ENCODE results near the gene PDGFB.

PDGFB gene

DNA sequence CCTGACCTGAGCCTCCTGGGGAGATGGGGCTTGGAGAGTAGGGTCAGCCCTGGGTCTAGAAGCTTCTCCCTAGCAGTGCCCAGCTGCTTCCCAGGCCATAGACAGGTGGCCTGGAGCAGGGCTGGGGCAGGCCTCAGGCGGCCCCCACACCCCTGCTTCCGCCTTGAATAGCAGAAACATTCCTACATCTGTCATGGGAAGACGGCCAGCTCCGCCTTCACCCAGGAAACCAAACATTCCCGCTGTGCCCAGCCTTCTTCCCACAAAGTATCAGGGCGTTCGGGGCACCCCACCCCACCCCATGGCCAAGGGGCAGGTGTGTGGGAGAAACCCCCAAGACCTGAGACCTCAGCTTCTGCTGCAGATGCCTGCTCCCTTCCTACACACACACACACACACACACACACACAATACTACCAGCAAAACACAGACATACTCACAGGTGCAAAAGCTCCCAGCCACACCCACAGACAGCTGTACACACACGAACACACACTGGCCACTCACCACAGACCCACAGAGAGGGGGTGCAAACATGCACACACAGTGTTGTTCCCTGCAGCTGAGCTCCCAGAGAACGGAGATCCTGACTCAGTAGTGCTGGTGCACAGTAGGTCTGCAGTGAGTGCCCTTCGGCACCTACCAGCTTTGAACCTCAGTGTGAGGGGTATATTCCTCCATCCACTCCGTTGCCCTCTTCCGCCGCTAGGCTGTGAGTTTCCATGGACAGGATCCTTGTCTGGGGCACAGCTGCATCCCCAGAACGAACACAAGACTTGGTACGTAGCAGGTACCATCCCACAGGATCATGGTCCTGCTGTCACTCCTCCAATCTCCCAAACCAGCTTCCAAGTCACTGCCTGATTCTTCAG is 37.4 kb downstream of the PDGFB start:
- no peak for DNase-seq (ENCODE audit: low read depth in 2 of 2)

- no peak for DNase-seq (ENCODE audit: low read depth in 2 of 2)
Observed at GRCh38 chr22:39206491-39206890, 38.3 kb downstream of the PDGFB start.

DNA sequence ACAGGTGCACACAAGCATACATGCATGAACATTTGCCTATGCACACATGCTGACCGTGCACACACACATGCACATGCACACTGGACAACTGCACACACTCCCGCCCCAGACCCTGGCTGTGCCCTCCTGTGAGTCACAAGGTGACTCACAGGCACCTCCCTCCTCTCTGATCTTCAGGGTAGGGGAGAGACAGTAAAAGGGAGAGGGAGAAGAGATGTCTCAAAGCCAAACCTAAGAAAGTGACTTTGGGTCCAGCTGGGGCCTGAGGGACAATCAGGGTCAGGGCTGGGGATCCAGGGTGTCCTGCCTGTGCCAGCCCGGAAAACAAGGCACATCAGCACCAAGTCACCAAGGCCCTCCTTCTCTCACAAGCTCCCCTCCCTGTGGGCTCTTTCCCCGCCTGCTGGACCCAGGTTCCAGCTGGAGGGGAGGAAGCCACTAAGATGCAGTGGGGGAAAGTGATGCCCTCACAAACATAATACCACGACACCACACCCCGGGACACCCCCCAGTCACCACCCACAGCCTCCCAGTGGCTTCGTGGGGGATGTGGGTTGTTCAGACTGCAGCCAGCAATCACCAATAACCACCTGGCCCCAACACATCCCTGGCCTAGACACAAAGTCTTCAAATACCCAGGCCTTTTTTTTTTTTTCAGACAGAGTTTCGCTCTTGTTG is 39.3 kb downstream of the PDGFB start:
- DNase-seq (ENCODE audit: low read depth in 2 of 2), result no peak

DNA sequence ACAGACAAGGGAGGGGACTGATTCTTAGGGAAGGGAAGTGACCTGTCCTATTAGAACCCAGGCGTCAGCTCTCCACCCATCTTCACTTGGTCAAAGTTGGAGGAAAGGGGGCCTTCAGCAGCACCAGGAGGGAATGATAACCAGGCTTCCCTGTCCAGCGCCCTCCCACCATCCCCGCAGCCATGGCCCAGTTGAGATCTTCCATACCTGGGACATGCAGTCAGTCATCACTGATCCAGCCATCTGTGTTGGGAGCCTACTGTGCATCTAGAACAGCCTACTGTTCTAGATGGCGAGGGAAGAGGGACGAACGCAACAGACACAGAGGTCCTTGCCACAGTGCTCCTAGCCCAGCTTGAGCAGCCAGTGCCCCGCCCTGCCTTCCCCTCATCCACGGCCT is 40.6 kb downstream of the PDGFB start:
- no peak for DNase-seq (ENCODE audit: low read depth in 2 of 2)

DNA sequence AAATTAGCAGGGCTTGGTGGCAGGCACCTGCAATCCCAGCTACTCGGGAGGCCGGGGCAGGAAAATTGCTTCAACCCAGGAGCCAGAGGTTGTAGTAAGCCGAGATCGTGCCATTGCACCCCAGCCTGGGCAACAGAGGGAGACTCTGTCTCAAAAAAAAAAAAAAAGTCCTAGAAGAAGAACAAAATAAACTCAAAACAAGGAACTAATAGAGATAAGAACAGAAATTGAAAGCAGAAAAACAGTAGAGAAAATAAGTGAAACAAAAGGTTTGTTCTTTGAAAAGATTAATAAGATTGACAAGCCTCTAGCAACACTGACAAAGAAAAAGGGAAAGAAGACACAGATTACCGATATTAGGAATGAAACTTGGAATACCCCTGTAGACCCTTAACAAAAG is 47.2 kb downstream of the PDGFB start:
- DNase-seq (ENCODE audit: low read depth in 2 of 2), result no peak

DNA sequence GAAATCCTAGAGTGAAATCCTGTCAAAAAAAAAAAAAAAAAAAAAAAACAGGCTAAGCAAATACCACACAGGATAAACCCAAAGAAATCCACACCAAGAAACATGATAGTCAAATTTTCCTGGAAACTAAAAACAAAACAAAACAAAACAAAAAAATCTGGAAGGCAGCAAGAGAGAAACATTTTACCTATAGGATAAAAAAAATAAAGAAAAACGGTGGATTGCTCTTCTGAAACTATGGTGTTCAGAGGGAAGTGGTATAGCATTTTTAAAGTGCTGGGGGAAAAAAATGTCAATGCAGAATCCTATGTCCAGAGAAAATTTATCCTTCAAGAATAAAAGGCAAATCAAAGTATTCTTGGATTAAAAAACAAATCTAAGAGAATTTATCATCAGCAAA is 50.7 kb downstream of the PDGFB start:
- DNase-seq (ENCODE audit: low read depth in 2 of 2), result no peak

- DNase-seq (ENCODE audit: low read depth in 2 of 2), result no peak
Observed at GRCh38 chr22:39188809-39189208, 56.0 kb downstream of the PDGFB start.

DNA sequence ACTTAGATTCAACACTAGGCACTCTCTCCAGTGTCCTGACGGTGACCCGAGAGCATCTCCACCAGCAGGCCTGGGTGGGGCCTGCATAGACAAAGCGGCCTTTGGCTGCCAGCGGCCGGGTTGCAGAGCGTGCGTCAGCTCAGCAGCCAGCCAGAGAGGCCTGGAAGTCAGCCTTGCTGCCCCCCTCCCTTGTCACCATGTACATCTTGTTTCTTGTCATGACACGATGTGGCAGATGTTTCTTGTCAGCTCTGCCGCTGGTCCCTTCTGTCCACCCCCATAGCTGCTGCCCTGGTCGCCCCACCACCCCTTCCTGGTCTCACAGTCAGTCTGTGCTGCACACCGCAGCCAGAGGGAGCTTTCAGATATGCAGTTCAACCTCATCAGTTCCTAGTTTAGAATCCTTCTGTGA is 59.2 kb downstream of the PDGFB start:
- no peak for DNase-seq (ENCODE audit: low read depth in 2 of 2)

DNA sequence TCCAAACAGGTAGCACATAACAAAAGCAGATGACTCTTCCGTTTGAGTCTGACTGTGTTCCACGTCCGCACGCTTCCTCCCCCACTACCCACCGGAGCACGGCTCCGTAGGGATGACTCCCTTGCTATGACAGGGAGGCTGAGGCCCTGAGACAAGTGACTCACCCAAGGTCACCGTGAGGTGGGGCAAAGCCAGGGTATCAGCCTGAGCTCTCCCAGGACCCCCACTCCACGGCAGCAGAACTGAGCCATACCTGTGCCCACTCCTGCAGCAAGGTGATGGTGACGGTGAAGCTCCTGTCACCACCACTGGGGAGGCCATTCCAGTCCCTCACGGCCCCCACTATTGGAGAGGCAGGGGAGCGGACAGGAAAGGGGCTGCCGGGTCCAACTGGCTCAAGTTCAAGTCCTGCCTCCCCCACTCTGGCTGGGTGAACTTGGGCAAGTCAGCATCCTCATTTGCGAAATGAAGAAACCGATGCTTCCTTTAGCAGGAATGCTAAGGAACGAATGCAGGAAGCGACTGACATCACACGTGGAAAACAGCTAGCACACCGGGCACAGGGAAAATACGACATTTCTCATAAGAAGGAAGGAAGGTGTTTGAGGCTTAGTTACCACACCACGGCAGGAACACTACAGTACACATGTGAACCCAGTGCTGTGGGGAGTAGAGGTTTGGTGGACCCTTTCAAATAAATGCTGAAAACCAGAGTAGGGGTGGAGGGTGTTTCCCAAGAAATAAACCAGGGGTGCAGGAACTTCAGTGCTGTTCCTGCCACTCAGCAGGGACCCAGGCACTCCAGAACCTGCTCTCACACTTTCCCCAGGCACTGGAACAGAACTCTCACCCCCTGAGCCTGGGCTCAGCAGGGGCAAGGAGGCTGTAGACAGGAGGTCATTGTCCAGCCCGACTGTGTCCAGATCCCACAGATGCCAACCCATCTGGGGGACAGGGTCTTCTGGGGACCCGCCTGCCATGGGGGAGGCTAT is 59.9 kb downstream of the PDGFB start:
- no peak for DNase-seq (ENCODE audit: low read depth in 2 of 2)

DNA sequence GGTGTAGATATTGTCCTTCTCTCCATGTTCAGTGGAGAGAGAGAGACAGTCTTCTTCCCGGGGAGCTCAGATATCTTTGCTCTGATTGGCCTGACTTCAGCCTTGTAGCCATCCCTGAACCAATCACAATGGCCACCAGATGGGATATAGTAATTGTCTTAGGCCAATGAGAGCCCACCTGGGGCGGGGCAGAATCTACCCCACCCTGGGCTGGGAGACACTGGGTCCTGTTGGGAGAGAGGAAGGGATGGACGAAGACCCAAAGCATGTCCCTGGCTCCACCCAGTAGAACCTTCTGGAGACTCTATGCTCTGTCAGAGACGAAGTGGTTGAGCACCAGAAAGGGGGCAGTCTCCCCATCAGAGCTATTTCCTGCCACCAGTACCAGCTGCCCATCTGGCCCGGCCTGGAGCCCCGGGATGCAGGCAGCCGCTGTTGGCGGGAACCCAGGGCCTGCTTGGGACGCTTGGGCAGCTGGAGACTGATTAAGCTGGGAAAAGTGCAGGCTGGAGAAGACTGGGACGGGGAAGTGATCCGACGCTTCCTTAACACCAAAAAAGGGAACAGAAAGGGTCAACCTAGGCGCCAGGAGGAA is 60.7 kb downstream of the PDGFB start:
- DNase-seq (ENCODE audit: low read depth in 2 of 2), result no peak

- DNase-seq (ENCODE audit: low read depth in 2 of 2), result no peak
Observed at GRCh38 chr22:39182478-39183030, 62.2 kb downstream of the PDGFB start.

- DNase-seq (ENCODE audit: low read depth in 2 of 2), result no peak
Observed at GRCh38 chr22:39181778-39182177, 63.0 kb downstream of the PDGFB start.

DNA sequence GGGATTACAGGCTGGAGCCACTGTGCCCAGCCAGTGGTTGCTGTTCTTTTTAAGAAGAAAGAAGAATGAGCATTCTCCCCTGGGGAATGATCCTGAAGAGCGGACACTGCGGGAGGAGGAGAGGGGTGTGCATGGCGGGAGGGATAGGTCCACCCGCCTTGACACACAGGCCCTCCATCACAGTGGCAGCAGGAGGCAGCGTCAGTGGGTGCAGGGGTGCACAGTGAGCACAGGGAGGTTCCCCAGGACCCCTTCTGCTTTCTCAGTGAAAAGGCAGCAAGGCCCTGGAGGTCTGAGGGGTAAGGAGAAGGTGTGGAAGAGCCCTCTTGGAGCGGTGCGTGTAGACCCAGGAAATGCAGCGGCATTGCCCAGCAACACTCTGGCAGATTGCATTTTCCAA is 63.4 kb downstream of the PDGFB start:
- DNase-seq (ENCODE audit: low read depth in 2 of 2), result no peak

DNA sequence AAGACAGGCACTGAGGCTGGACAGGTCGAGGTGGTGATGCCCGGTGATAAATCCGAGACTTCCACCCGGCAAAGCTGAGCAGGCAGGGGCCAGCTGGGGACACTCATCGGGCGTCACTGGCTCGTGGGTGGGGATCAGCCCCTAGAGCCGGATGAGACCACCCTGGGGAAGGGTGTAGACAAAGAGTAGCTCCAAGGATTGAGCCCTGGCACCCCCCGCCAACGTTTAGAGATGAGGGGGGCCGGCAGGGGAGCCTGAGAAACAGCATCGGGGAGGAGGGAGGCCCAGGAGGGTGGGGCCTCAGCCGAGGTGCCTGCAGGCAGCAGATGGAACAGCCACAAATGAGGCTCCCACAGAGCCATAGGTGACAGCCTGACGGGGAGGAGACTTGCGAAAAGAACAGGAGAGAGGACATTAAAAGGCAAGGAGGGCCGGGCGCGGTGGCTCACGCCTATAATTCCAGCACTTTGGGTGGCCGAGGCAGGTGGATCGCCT is 64.9 kb downstream of the PDGFB start:
- no peak for DNase-seq (ENCODE audit: low read depth in 2 of 2)

DNA sequence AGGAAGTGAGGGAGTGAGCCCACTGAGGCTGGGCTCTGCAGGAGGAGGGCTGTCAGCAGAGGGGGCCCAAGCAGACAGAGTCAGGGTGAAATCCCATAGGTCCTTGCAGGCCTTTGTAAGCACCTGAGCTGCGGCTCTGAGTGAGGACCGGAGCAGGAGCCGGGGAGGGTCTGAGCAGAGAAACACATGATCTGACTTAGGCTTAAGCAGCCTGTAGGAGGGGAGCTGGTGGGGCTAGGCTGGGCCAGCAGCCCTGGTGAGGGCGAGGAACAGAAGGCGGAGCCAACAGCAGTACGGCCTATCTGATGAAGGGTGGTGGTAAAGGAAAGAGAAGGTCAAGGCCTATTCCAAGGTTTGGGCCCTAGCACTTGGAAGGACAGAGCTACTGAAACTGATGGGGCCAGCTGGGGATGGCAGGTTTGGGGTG is 65.4 kb downstream of the PDGFB start:
- no peak for DNase-seq (ENCODE audit: low read depth in 2 of 2)

DNA sequence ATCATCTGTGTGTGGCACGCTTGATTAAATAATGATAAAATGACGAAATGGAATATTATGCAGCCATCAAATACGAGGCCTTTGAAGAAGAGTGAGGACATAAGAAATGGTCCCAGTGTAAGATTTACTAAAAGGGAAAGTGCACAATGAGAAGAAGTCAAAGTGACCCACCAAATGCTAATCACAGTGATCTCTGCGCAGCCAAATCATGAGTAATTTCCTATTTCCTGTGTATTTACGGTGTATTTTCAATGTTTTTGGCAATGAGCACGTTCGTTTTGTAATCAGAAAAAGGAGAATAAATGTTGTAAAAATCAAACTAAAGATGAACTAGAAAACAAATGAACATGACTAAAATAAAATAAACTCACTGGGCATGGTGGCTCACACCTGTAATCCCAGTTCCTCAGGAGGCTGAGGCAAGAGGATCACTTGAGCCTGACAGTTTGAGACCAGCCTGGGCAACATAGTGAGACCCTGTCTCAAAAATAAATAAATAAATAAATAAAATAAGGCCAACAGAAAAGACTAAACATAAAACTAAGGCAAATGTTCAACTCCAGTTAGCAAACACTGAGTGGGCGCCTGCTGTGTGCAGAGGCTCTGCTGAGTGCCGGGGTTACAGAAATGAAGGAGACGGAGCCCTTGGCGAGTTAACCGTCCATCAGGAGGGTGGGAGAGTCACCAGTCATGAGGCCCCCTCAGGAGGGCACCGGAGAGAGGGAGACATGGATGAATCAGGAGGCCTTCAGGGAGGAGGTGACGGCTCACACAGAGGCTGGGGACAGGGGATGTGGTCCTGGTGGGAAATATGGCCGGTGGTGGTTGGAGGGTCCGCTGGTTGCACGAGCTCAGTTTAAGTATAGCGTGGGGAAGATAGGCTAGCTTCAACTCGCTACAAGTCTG is 66.3 kb downstream of the PDGFB start:
- no peak for DNase-seq (ENCODE audit: low read depth in 2 of 2)

- DNase-seq (ENCODE audit: low read depth in 2 of 2), result no peak
Observed at GRCh38 chr22:39177791-39178190, 67.0 kb downstream of the PDGFB start.

DNA sequence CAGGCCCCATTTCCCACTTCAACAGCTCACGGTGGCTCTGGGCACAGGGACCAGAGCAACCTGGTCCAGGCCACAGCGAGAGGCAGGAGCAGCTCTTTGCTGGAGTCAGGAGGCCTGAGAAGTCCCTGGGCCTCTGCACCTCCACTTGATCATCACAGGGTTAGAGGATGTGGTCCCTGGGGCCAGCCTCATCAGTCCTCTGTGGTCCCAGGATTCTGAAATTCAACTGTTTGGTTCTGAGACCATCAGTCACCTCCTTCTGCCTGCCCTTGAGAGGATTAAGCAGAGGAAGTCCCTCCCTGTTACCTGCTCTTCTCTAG is 67.4 kb downstream of the PDGFB start:
- DNase-seq (ENCODE audit: low read depth in 2 of 2), result no peak

- no peak for DNase-seq (ENCODE audit: low read depth in 2 of 2)
Observed at GRCh38 chr22:39176714-39177455, 67.9 kb downstream of the PDGFB start.
